Endothelial cell of umbilical vein (primary cell): ENCODE data around the gene DNAI7. TPM values are rescaled to one million over a fixed set of nuclear protein-coding genes. Genes with fewer than 3 reads are reported as not detected.

Source experiments
- BruUV-seq: library from RNA; stranded (reverse); fragments of 400-500 nt; replicated peaks from 2 replicates; lab custom pipeline; 2021; lab: Mats Ljungman, UMichigan
- CTCF ChIA-PET: fragments of 300-600, 350-600 bp; sonication (Branson Sonifier 250); formaldehyde crosslinking; loops from one replicate; lab custom pipeline; 2021; ENCODE audit warnings: antibody characterized with exemption, inconsistent platforms; lab: Charles Lee
- POLR2A ChIA-PET: fragments of 300-600, 350-600 bp; sonication (Branson Sonifier 250); formaldehyde crosslinking; loops from one replicate; lab custom pipeline; 2021; ENCODE audit warnings: antibody characterized with exemption, inconsistent platforms; lab: Charles Lee
- DNase-seq: peaks from one replicate; pipeline ENCODE4 v3.0.0-alpha.2; 2011; ENCODE audit warnings: low read depth, low spot score
- FAIRE-seq: peaks from 2 replicates; lab custom pipeline; 2011; peaks lifted over from hg19 to GRCh38; lab: Jason Lieb, UNC
- H2AFZ ChIP-seq: 2 replicates; pipeline ENCODE4 v1.6.0; 2012; ENCODE audit warnings: low read depth, low read length, control low read depth, inconsistent platforms
- H3K27ac ChIP-seq: 2 replicates; pipeline ENCODE4 v1.5.1; 2011; ENCODE audit warnings: low read depth, mild to moderate bottlenecking, control low read depth, low read length, moderate library complexity; ENCODE audit not compliant: insufficient read depth
- H3K27me3 ChIP-seq, 2 experiments: 2 replicates each; pipeline versions ENCODE4 v1.6.0 to v1.6.1; 2011; ENCODE audit warnings: low read length in 2 of 2, mixed read lengths in 1 of 2; ENCODE audit not compliant: control insufficient read depth in 2 of 2, insufficient read depth in 2 of 2
- H3K36me3 ChIP-seq, 2 experiments: 2 replicates in 1 of 2; 3 replicates in 1 of 2; pipeline ENCODE4 v1.5.1; 2011; ENCODE audit warnings: low read length in 2 of 2, mild to moderate bottlenecking in 1 of 2, moderate library complexity in 1 of 2; ENCODE audit not compliant: control insufficient read depth in 2 of 2, insufficient read depth in 2 of 2; ENCODE audit errors: extremely low read depth in 1 of 2
- H3K4me1 ChIP-seq: 3 replicates; pipeline ENCODE4 v1.5.1; 2011; ENCODE audit warnings: mild to moderate bottlenecking, low read length; ENCODE audit not compliant: control insufficient read depth, insufficient read depth; ENCODE audit errors: extremely low read depth
- H3K4me2 ChIP-seq: 2 replicates; pipeline ENCODE4 v1.6.1; 2011; ENCODE audit warnings: low read length, control low read depth, mixed read lengths; ENCODE audit not compliant: insufficient read depth
- H3K4me3 ChIP-seq, 3 experiments: fragments of 200-600 bp in 1 of 3; sonication (generic), shearing (Covaris generic) in 1 of 3; replicated peaks in 1 of 3; 2 replicates each; pipeline ENCODE4 v1.5.1; 2011 to 2016; ENCODE audit warnings: control low read depth in 3 of 3, low read length in 3 of 3, mild to moderate bottlenecking in 2 of 3, inconsistent platforms in 1 of 3, low read depth in 1 of 3, moderate library complexity in 1 of 3; ENCODE audit not compliant: insufficient read depth in 1 of 3
- H3K79me2 ChIP-seq: 2 replicates; pipeline ENCODE4 v1.6.0; 2012; ENCODE audit warnings: low read length, inconsistent platforms; ENCODE audit not compliant: control insufficient read depth, insufficient read depth
- H3K9ac ChIP-seq: replicated peaks from 2 replicates; pipeline ENCODE3; 2011; ENCODE audit warnings: low read length, control low read depth; ENCODE audit not compliant: insufficient read depth; ENCODE audit errors: extremely low read depth
- H3K9me1 ChIP-seq: replicated peaks from 3 replicates; pipeline ENCODE4 v1.6.0; 2011; ENCODE audit warnings: mild to moderate bottlenecking, low read length; ENCODE audit not compliant: control insufficient read depth, insufficient read depth; ENCODE audit errors: extremely low read depth
- H3K9me3 ChIP-seq: replicated peaks from 2 replicates; pipeline ENCODE4 v1.5.1; 2012; ENCODE audit warnings: low read length, inconsistent platforms; ENCODE audit not compliant: control insufficient read depth, insufficient read depth
- H4K20me1 ChIP-seq: replicated peaks from 2 replicates; pipeline ENCODE3; 2011; ENCODE audit warnings: mild to moderate bottlenecking, low read length; ENCODE audit not compliant: control insufficient read depth, insufficient read depth; ENCODE audit errors: extremely low read depth
- CTCF ChIP-seq, 2 donors: IDR thresholded peaks; 1 replicate in 1 of 2; 2 replicates in 1 of 2; pipeline ENCODE4 v1.5.1; 2011; ENCODE audit warnings: low read length in 2 of 2, mild to moderate bottlenecking in 2 of 2, moderate library complexity in 2 of 2, control low read depth in 1 of 2, inconsistent platforms in 1 of 2, low read depth in 1 of 2; ENCODE audit not compliant: insufficient read depth in 1 of 2; ENCODE audit errors: extremely low read depth in 1 of 2
- EZH2 ChIP-seq: IDR thresholded peaks from 2 replicates; pipeline ENCODE4 v1.6.1; 2012; ENCODE audit warnings: borderline replicate concordance, low read depth, mild to moderate bottlenecking, moderate library complexity, low read length, inconsistent platforms; ENCODE audit not compliant: severe bottlenecking
- FOS ChIP-seq: IDR thresholded peaks from 2 replicates; pipeline ENCODE4 v1.6.1; 2011; ENCODE audit warnings: mild to moderate bottlenecking, low read length, moderate library complexity, borderline replicate concordance; ENCODE audit not compliant: insufficient read depth
- GATA2 ChIP-seq: IDR thresholded peaks from 2 replicates; pipeline ENCODE4 v1.7.0; 2011; ENCODE audit warnings: low read depth, mild to moderate bottlenecking, moderate library complexity, mixed read lengths, low read length; ENCODE audit not compliant: insufficient read length, insufficient read depth
- JUN ChIP-seq: IDR thresholded peaks from 2 replicates; pipeline ENCODE4 v1.6.1; 2011; ENCODE audit warnings: borderline replicate concordance, low read depth; ENCODE audit not compliant: insufficient read length, insufficient read depth
- MAX ChIP-seq: IDR thresholded peaks from 2 replicates; pipeline ENCODE4 v1.6.1; 2011; ENCODE audit not compliant: insufficient read depth, insufficient read length
- MYC ChIP-seq: IDR thresholded peaks from one replicate; pipeline ENCODE4 v1.6.1; 2011; ENCODE audit warnings: mild to moderate bottlenecking, low read depth, low read length
- POLR2A ChIP-seq: IDR thresholded peaks from 2 replicates; pipeline ENCODE4 v1.6.1; 2012; ENCODE audit warnings: low read depth, mild to moderate bottlenecking, control low read depth, low read length
- POLR2AphosphoS5 ChIP-seq: IDR thresholded peaks from 2 replicates; pipeline ENCODE4 v1.6.1; 2012; ENCODE audit warnings: low read depth, mild to moderate bottlenecking, control low read depth, low read length, moderate library complexity; ENCODE audit not compliant: insufficient read depth
- dilution Hi-C: fragments of 300-500 bp; cut with MboI; formaldehyde crosslinking; loops from one replicate; pipeline ENCODE4 v1.15.0; 2019; ENCODE audit warnings: low sequenced_read_pairs; ENCODE audit not compliant: extremely low pct_ligation_motif_present
- intact Hi-C: fragments of 100-400 bp; cut with micrococcal nuclease; formaldehyde crosslinking; loops from one replicate; pipeline ENCODE4 v1.10.0; 2022
- polyA plus RNA-seq, 4 experiments: library from polyadenylated mRNA; depleted of rRNA in 3 of 4; stranded (reverse) in 3 of 4; unstranded in 1 of 4; fragments of >200 nt; gene quantifications; 2 replicates each; pipeline versions ENCODE4 v1.2.1 to v1.2.3, GENCODE V29; 2011 to 2012; ENCODE audit warnings: missing spikeins in 1 of 4
- total RNA-seq: library from RNA; stranded (reverse); gene quantifications from 2 replicates; pipeline ENCODE4 v1.2.3, GENCODE V29; 2021

The DNAI7 gene
- total and polyA plus RNA-seq, 2 donors (not counting 3 experiments of a cell fraction or from before 2014, with no cell fraction given): not detected

- no peak overlapping the region for H3K4me3 ChIP-seq
- H4K20me1 ChIP-seq: no peaks in the 10 kb centered on the region
- dilution Hi-C loops (no loop called here), intact Hi-C loops (no loop called here)
- H3K9me1 ChIP-seq: no peaks in the 10 kb centered on the region
- no peak overlapping the region for H2AFZ ChIP-seq
- no peak for TF ChIP-seq GATA2
- TF ChIP-seq JUN: no peak
- no peak for TF ChIP-seq FOS
- TF ChIP-seq CTCF (IDR thresholded peaks at IDR 0.05; ENCODE audit: extremely low read depth in 1 of 2, insufficient read depth in 1 of 2, low read depth in 1 of 2, low read length in 2 of 2): no peak
- peaks cover 5 to 7% of the 10 kb centered on the region in 2 experiments for H3K27me3 ChIP-seq
- no peak overlapping the region for H3K9ac ChIP-seq
- H3K4me1 ChIP-seq: no peaks in the 10 kb centered on the region
- FAIRE-seq (no peak), DNase-seq (no peak)
- H3K4me2 ChIP-seq: no peak overlapping the region
- BruUV-seq: no TSS peak
- H3K36me3 ChIP-seq: no peaks in the 10 kb centered on the region
- ChIA-PET CTCF (no interaction called here), POLR2A (no interaction called here)
- H3K79me2 ChIP-seq: no peaks in the 10 kb centered on the region
- H3K9me3 ChIP-seq: no peaks in the 10 kb centered on the region
- H3K27ac ChIP-seq: no peak overlapping the region
Measured at GRCh38 chr12:25099010-25099409, 96.0 kb downstream of the DNAI7 start.

- intact Hi-C loops: no loop called here
Measured at GRCh38 chr12:25089738-25090137, 105.2 kb downstream of the DNAI7 start.

More at GRCh38 chr12:25089738-25090137, 105.2 kb downstream of the DNAI7 start:
- no peak for FAIRE-seq
- H3K27me3 ChIP-seq: no peaks in the 10 kb centered on the region
- no peaks in the 10 kb centered on the region for H3K36me3 ChIP-seq
- H3K4me3 ChIP-seq: no peak overlapping the region
- CTCF ChIA-PET: interaction anchor here (1.3 to 1.5 kb wide), 2 partner anchors 18 to 98 kb away, joined by 3 to 4 read pairs; no protein-coding TSS in a partner anchor
- no peak overlapping the region for H2AFZ ChIP-seq
- H4K20me1 ChIP-seq: no peaks in the 10 kb centered on the region
- peaks cover 5% of the 10 kb centered on the region for H3K4me1 ChIP-seq
- no peaks in the 10 kb centered on the region for H3K79me2 ChIP-seq
- H3K9me1 ChIP-seq: no peaks in the 10 kb centered on the region
- dilution Hi-C loops: no loop called here
- DNase-seq: peak; percentile 15
- POLR2A ChIA-PET: no interaction called here
- H3K9ac ChIP-seq: no peak overlapping the region
- no TSS peak for BruUV-seq
- TF ChIP-seq JUN (no peak), FOS (no peak), GATA2 (no peak), POLR2AphosphoS5 (no peak), CTCF (IDR thresholded peaks at IDR 0.05; ENCODE audit: extremely low read depth in 1 of 2, insufficient read depth in 1 of 2, low read depth in 1 of 2, low read length in 2 of 2) (no peak), EZH2 (no peak), MAX (no peak), MYC (no peak), POLR2A (no peak)
- no peaks in the 10 kb centered on the region for H3K9me3 ChIP-seq
- no peak overlapping the region for H3K27ac ChIP-seq
- H3K4me2 ChIP-seq: no peak overlapping the region
